SW480 (cell line): Measurements from ENCODE around the gene GALNT1.
A peak's percentile ranks its signal among the peaks of the same experiment; 100 is the strongest.
"Not testable (repeated sequence)": the region's sequence is repeated elsewhere in the genome, so short reads cannot be mapped to it uniquely, and the experiment has no call there.

ENCODE experiments used
- DNase-seq: peaks from one replicate; pipeline ENCODE4 v3.0.0-alpha.2; 2016; ENCODE audit warnings: low spot score

GALNT1 gene

GRCh38 chr18:35581546-35581897 is at the start of gene GALNT1:
Gene GALNT1, plus strand, starts transcription at chr18:35581740. Its CDS starts 72,923 bp downstream, at chr18:35654663.
- no peak for DNase-seq

DNA sequence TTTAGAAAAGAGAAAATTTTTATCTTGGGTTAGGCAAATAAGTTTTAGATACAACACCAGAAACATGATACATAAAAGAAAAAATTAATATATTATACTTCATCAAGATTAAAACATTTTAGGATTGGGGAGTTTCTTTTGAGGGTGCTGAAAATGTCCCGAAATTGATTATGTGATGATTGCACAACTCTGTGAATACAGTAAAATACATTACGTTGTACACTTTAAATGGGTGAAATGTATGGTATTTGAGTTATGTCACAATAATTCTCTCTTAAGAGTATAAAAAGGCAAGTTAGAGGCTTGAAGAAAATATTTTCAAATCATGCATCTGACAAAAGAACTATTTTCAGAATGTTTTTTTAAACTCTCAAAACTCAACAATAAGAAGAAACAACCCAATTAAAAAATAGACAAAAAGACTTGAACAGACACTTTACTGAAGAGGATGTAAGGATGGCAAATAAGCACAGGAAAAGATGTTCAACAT is 47.6 kb upstream of the GALNT1 start:
- DNase-seq: no peak

- DNase-seq: no peak
These were observed 46.2 kb upstream of the GALNT1 start for GRCh38 chr18:35535297-35535696.

GRCh38 chr18:35542356-35542755 is 39.2 kb upstream of the GALNT1 start:
- DNase-seq: no peak

DNA sequence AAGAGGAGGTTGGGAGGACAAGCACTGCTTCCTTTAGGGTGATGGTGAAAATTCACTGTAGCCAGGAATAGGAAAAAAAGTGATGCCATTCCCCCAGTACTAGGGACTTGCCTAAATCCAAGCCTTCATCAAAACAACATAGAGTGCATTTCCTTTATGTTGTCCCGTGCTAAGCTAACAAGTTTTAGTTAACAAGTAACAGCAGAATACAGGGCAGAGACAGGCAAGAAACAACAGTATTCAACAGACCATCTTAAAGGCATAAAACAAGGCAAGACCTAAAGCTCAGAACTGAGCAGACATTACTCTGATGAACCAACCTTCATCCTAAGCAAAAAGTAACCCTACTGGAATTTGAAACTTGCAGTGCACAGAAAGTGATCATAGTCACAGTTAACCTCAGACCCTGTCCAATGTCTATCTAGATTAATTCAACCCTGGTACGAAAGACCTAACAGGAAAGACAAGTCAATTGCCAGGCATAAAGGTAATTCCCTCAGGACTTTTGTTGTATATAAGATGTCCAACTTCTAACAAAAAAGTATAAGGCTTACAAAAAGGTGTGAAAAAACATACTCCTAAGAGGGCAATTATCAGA is 34.4 kb upstream of the GALNT1 start:
- DNase-seq: no peak

GRCh38 chr18:35549564-35549963 is 32.0 kb upstream of the GALNT1 start:
- DNase-seq: no peak

DNA sequence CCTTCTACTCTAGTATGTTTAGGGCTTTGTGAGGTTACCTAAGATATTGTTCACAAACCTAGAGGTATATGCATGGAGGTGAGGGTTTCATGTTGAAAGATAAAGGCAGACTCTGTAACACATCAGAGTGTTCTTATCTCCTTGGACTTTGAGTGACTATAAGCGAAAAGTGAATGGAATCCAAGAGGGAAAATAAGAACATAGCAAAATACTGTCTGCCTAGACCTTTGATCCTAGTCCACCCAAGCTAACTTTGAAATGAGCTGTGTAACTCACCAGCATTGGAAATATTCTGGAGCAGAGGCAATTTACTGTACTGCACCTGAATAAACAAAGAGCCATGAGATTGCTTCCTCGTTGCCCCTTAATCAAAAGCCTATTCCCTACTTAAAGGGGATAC is 28.2 kb upstream of the GALNT1 start:
- DNase-seq: no peak

GRCh38 chr18:35555538-35555937 is 26.0 kb upstream of the GALNT1 start:
- not testable (repeated sequence) for DNase-seq

DNA sequence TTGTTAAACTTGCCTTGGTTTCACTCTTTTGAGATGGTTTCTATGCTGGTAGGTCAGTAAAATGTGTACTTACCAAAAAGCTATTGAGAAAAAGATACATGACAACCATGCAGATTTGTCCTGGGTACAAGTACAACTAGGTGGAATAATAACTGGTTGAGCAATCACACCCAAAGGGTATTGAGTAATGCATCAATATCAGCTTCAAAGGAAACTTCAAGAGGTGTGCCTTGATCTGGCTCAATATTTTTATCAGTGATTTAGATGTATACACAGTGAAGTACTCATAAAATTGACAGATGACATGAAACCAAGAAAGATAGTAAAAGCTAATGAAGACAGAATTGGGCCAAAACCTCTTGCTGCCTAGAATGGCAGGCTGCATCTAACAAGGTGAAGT is 21.7 kb upstream of the GALNT1 start:
- no peak for DNase-seq

DNA sequence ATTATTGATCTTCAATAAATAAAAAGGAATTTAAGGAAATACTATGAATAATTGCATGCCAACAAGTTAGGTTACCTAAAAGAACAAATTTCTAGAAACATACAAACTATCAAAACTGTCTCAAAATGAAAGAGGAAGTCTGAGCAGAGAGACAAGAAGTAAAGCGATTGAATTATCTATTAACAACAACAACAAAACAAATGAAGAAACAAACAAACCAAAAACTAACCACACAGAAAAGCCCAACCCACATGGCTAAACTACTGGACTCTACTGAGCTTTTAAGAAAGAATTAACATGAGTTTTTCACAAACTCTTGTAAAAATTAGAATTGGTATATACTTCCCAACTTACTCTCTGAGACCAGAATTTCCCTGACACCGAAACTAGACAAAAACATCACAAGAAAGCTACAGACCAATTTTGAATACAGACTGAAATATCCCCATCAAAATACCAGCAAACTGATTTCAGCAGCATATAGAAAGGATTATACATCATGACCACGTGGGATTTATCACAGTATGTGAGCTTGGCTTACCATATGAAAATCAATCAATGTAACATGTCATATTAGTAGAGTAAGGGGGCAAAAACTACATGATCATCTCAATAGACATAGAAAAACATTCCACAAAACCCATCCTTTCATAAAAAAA is 16.6 kb upstream of the GALNT1 start:
- DNase-seq: no peak

GRCh38 chr18:35566019-35566418 is 15.5 kb upstream of the GALNT1 start:
- DNase-seq: no peak

DNA sequence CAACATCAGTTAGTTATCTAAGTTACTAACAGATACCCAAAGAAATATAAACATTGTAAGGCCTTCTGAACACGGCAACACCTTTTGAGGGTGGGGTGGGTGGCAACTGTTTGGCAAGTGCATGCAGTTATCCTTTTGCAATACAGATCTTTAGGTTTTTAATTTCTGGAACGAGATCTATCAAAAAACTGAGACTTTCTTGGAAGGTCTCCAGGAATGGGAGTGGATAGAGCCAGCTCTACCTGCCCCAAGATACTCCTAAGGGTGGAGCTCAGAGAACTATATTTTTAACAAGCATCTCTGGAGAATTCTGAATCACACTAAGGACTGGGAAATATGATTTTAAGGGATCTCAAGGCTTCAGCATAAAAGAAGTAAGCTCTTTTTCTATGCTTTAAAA is 11.4 kb upstream of the GALNT1 start:
- no peak for DNase-seq

DNA sequence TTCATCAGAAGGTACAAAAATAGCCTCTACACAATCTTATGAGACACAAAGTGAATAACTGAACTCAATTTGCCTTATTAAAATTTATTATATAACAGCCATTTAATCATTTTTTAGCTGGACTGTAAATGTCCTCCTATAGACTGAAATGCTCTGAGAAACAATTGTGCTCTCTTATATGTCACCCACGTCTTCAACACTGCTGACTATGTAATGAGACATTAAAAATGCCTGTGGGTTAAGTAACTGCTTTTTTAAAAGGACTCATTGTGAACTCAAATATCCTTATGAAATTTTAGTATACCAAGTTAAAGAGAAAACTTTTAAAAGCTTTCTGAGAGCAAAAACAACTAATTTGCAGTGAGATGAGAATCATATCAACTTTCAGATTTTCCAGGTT is 10.4 kb upstream of the GALNT1 start:
- DNase-seq: no peak

DNA sequence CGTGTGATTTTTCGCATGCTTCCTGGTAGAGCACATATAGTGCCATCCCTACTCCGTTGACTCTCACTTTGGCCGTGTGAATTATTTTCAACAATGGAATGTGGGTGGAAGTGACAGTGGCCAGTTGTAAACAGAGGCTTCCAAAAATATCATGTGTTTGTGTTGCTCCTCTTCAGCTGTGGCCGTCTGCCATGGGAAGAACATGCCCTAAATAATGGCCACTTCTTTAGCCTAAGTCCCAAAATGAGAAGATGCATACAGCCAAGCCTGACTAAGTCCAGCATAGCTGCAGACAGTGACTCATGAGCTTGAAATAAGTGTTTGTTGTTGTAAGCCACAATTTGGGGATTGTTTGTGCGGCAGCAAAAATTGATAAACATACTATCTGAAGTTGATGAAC is 8.9 kb upstream of the GALNT1 start:
- DNase-seq: no peak

GRCh38 chr18:35573531-35573930 is 8.0 kb upstream of the GALNT1 start:
- DNase-seq: no peak

- DNase-seq: not testable (repeated sequence)
These were observed 5.2 kb upstream of the GALNT1 start for GRCh38 chr18:35576240-35576845.

GRCh38 chr18:35577045-35577848 is 4.3 kb upstream of the GALNT1 start:
- peak; percentile 46 for DNase-seq

DNA sequence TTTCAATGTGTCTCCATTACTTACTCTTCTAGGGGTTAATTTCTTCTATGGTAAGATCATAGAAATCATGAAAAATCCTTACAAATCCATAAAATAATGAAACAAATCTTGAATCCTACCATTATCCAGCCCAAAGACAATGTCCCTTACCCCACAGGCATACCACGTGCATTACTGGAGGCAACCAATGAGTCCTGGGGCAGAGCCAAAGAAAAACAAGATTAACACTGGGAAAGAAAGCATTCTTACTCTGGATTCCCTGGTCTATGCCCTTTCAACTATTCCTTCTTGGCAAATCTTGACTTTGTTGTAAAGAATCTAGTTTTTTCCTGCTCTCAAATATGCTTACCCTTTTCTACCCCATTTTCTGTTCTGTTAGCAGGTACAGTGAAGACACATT is 3.1 kb upstream of the GALNT1 start:
- DNase-seq: no peak

GRCh38 chr18:35578936-35579335 is 2.6 kb upstream of the GALNT1 start:
- no peak for DNase-seq

- peak; percentile 38 for DNase-seq
These were observed 620 bp upstream of the GALNT1 start for GRCh38 chr18:35580701-35581539.

GRCh38 chr18:35581898-35582641 is 530 bp downstream of the GALNT1 start:
- peak; percentile 3 for DNase-seq
